CD4-positive, alpha-beta T cell treated with Interleukin-17A for 4 hours (primary cell): ENCODE measurements around the gene THBS4.

Experiments
- DNase-seq: peaks from one replicate; pipeline ENCODE4 v3.0.0-alpha.2; 2020; ENCODE audit warnings: mixed read lengths

The THBS4 gene

GRCh38 chr5:80048084-80048780 is 13.1 kb downstream of the THBS4 start:
- no peak for DNase-seq

- no peak for DNase-seq
These were observed 17.3 kb downstream of the THBS4 start for GRCh38 chr5:80052464-80052863.

- DNase-seq, result no peak
These were observed 19.5 kb downstream of the THBS4 start for GRCh38 chr5:80054682-80055081.

GRCh38 chr5:80055491-80056170 is 20.5 kb downstream of the THBS4 start:
- no peak for DNase-seq

GRCh38 chr5:80057099-80057498 is 22.0 kb downstream of the THBS4 start:
- no peak for DNase-seq

- no peak for DNase-seq
These were observed 22.8 kb downstream of the THBS4 start for GRCh38 chr5:80057921-80058320.

GRCh38 chr5:80059354-80059980 is 24.3 kb downstream of the THBS4 start:
- DNase-seq, result no peak

GRCh38 chr5:80060966-80061365 is 25.8 kb downstream of the THBS4 start:
- DNase-seq, result no peak

- no peak for DNase-seq
These were observed 26.4 kb downstream of the THBS4 start for GRCh38 chr5:80061547-80061946.

GRCh38 chr5:80064124-80064523 is 29.0 kb downstream of the THBS4 start:
- no peak for DNase-seq

- no peak for DNase-seq
These were observed 31.9 kb downstream of the THBS4 start for GRCh38 chr5:80067016-80067415.

GRCh38 chr5:80067531-80068245 is 32.5 kb downstream of the THBS4 start:
- no peak for DNase-seq

- DNase-seq, result no peak
These were observed 33.1 kb downstream of the THBS4 start for GRCh38 chr5:80068246-80068636.

- no peak for DNase-seq
These were observed 33.6 kb downstream of the THBS4 start for GRCh38 chr5:80068775-80069174.

- DNase-seq, result no peak
These were observed 34.2 kb downstream of the THBS4 start for GRCh38 chr5:80069251-80069800.

GRCh38 chr5:80069918-80070318 is 34.8 kb downstream of the THBS4 start:
- DNase-seq, result no peak

- DNase-seq, result no peak
These were observed 35.3 kb downstream of the THBS4 start for GRCh38 chr5:80070338-80071056.

GRCh38 chr5:80071510-80072021 is 36.4 kb downstream of the THBS4 start:
- no peak for DNase-seq

GRCh38 chr5:80072103-80073073 is 37.2 kb downstream of the THBS4 start:
- no peak for DNase-seq

- DNase-seq, result no peak
These were observed 41.2 kb downstream of the THBS4 start for GRCh38 chr5:80076131-80077050.
